Measurements from ENCODE around the gene RIPOR2. TPM values are rescaled to one million over a fixed set of nuclear protein-coding genes. Genes with fewer than 3 reads are reported as not detected.

RIPOR2 gene
- total RNA-seq, 6 experiments from 2014 or later, result 9.1 to 20.7 (median 10.2) TPM

DNA sequence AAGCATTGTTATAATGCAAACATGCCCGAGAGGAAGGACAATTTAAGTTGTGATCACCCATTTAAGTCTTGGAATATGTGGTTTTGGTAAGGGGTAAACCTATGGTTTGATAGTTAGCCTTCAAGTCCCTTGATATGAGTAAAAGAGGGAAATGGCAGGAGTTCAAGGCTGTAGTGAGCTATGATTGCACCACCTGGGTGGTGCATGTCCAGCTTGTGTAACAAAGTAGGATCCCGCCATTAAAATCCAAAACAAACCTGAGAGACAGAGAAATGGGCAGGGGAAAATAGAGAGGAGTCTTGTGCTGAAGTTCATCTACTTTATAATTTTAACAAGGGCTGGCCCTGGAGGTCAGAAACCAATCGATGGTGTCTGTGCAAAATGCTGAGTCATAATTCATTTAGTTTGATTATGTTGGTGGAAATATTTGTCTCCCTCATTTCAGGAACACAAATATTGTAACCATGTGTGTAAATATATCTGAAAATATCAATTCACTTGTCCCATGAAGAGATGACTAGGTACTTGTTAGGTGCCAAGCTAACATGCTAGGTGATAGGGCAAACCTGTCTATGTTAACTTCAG is 113.8 kb downstream of the RIPOR2 start:
- H3K27me3 Mint-ChIP-seq (ENCODE audit: insufficient read depth), result no peaks in the 10 kb centered on the region; the same call in 1 of the 2 replicates
- no peak overlapping the region for H3K4me3 Mint-ChIP-seq
- no peak overlapping the region for H3K27ac Mint-ChIP-seq
- DNase-seq, result no peak
- no peaks in the 10 kb centered on the region for H3K9me3 Mint-ChIP-seq
- no peaks in the 10 kb centered on the region; the same call in 1 of the 2 replicates for H3K36me3 Mint-ChIP-seq (ENCODE audit: low read depth)
- peaks cover 10% of the 10 kb centered on the region; the same call in 1 of the 2 replicates for H3K4me1 Mint-ChIP-seq (ENCODE audit: low read depth)
- TF ChIP-seq, protein P1, sequence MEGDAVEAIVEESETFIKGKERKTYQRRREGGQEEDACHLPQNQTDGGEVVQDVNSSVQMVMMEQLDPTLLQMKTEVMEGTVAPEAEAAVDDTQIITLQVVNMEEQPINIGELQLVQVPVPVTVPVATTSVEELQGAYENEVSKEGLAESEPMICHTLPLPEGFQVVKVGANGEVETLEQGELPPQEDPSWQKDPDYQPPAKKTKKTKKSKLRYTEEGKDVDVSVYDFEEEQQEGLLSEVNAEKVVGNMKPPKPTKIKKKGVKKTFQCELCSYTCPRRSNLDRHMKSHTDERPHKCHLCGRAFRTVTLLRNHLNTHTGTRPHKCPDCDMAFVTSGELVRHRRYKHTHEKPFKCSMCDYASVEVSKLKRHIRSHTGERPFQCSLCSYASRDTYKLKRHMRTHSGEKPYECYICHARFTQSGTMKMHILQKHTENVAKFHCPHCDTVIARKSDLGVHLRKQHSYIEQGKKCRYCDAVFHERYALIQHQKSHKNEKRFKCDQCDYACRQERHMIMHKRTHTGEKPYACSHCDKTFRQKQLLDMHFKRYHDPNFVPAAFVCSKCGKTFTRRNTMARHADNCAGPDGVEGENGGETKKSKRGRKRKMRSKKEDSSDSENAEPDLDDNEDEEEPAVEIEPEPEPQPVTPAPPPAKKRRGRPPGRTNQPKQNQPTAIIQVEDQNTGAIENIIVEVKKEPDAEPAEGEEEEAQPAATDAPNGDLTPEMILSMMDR (IDR thresholded peaks at IDR 0.05), result no peak

- Mint-ChIP-seq H3K36me3 (ENCODE audit: low read depth) (no peaks in the 10 kb centered on the region; the same call in 1 of the 2 replicates), H3K9me3 (no peaks in the 10 kb centered on the region), H3K27ac (no peak overlapping the region), H3K4me1 (ENCODE audit: low read depth) (peaks cover 10% of the 10 kb centered on the region; the same call in 1 of the 2 replicates), H3K4me3 (no peak overlapping the region), H3K27me3 (ENCODE audit: insufficient read depth) (no peaks in the 10 kb centered on the region; the same call in 1 of the 2 replicates)
- no peak for DNase-seq
- TF ChIP-seq, protein P1 (IDR thresholded peaks at IDR 0.05), result no peak
Observed at GRCh38 chr6:24818346-24818745, 117.4 kb downstream of the RIPOR2 start.

DNA sequence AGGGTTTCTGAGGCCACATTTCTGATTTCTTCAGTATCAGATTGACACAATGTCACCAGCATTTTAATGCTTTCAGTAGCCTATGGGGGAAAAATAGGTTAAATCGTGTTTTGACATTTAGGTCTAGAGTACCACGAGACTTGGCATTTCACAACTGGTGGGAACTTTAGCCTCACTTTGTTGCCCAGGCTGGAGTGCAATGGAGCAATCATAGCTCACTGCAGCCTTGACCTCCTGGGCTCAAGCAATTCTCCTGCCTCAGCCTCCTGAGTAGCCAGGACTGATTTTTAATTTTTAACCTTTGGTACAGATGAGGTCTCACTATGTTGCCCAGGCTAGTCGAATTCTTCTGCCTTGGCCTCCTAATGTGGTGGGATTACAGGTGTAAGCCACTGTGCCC is 126.0 kb downstream of the RIPOR2 start:
- Mint-ChIP-seq H3K36me3 (ENCODE audit: low read depth) (no peaks in the 10 kb centered on the region; the same call in 1 of the 2 replicates), H3K4me1 (ENCODE audit: low read depth) (no peaks in the 10 kb centered on the region), H3K27ac (no peak overlapping the region), H3K27me3 (ENCODE audit: insufficient read depth) (no peaks in the 10 kb centered on the region), H3K4me3 (no peak overlapping the region), H3K9me3 (no peaks in the 10 kb centered on the region)
- no peak for DNase-seq
- TF ChIP-seq, protein P1 (IDR thresholded peaks at IDR 0.05), result no peak

GRCh38 chr6:24807584-24807983 is 128.2 kb downstream of the RIPOR2 start:
- Mint-ChIP-seq H3K27me3 (ENCODE audit: insufficient read depth) (no peaks in the 10 kb centered on the region; the same call in none of the 2 replicates), H3K9me3 (no peaks in the 10 kb centered on the region), H3K4me3 (no peak overlapping the region), H3K36me3 (ENCODE audit: low read depth) (no peaks in the 10 kb centered on the region; the same call in 1 of the 2 replicates), H3K27ac (no peak overlapping the region), H3K4me1 (ENCODE audit: low read depth) (peaks cover 7% of the 10 kb centered on the region)
- TF ChIP-seq, protein P1 (IDR thresholded peaks at IDR 0.05), result no peak
- no peak for DNase-seq

GRCh38 chr6:24802271-24803059 is 133.3 kb downstream of the RIPOR2 start:
- Mint-ChIP-seq H3K4me3 (no peak overlapping the region; the same call in 1 of the 2 replicates), H3K27ac (0 out of 2 replicates have a peak overlapping the region, but pooled peaks have one; percentile 34), H3K4me1 (ENCODE audit: low read depth) (peaks cover 26% of the 10 kb centered on the region), H3K36me3 (ENCODE audit: low read depth) (no peaks in the 10 kb centered on the region), H3K9me3 (no peaks in the 10 kb centered on the region), H3K27me3 (ENCODE audit: insufficient read depth) (no peaks in the 10 kb centered on the region; the same call in none of the 2 replicates)
- DNase-seq, result peak; percentile 41
- TF ChIP-seq, protein P1 (IDR thresholded peaks at IDR 0.05), result no peak
